Right atrium auricular region (tissue), 2 donors: ENCODE results near the gene ST6GALNAC2. TPM values are rescaled to one million over a fixed set of nuclear protein-coding genes. Genes with fewer than 3 reads are reported as not detected.
"Not testable (repeated sequence)": the region's sequence is repeated elsewhere in the genome, so short reads cannot be mapped to it uniquely, and the experiment has no call there.

Experiments
- DNase-seq: peaks from one replicate; pipeline ENCODE4 v3.0.0-alpha.2; 2019; ENCODE audit warnings: low spot score
- H3K27ac ChIP-seq, 2 donors: fragments of 200-600 bp; sonication (generic); 1 replicate in 1 of 2; 2 replicates in 1 of 2; pipeline ENCODE4 v1.5.1; 2016 to 2019
- H3K27me3 ChIP-seq, 2 donors: fragments of 200-600 bp; sonication (generic); one replicate each; pipeline versions ENCODE4 v1.5.1 to v1.6.0; 2017 to 2019
- H3K36me3 ChIP-seq: fragments of 200-600 bp; sonication (generic); one replicate; pipeline ENCODE4 v1.5.1; 2016
- H3K4me1 ChIP-seq, 2 donors: fragments of 200-600 bp; sonication (generic); one replicate each; pipeline versions ENCODE4 v1.5.1 to v1.6.0; 2017 to 2019
- H3K4me3 ChIP-seq, 2 donors: fragments of 200-600 bp; sonication (generic); 1 replicate in 1 of 2; 2 replicates in 1 of 2; pipeline ENCODE4 v1.5.1; 2017 to 2019; ENCODE audit warnings: mild to moderate bottlenecking in 1 of 2, moderate library complexity in 1 of 2
- H3K9me3 ChIP-seq, 2 donors: fragments of 200-600 bp; sonication (generic); one replicate each; pipeline ENCODE4 v1.5.1; 2019
- CTCF ChIP-seq, 2 donors: fragments of 200-600 bp; sonication (generic); IDR thresholded peaks; one replicate each; pipeline ENCODE4 v1.5.1; 2019; ENCODE audit warnings: antibody characterized with exemption in 2 of 2
- total RNA-seq, 2 donors: library from RNA; depleted of rRNA; stranded (reverse); fragments of >200 nt; gene quantifications; one replicate each; pipeline ENCODE4 v1.1.0, GENCODE V29; 2016

The ST6GALNAC2 gene
- total RNA-seq, 2 donors from 2014 or later: 4.5 to 6.4 TPM

GRCh38 chr17:76614912-76615617 is 29.4 kb upstream of the ST6GALNAC2 start:
- DNase-seq: no peak
- Histone ChIP-seq H3K4me1 (no peaks in the 10 kb centered on the region), H3K27me3 (no peaks in the 10 kb centered on the region), H3K9me3 (no peaks in the 10 kb centered on the region), H3K4me3 (no peak overlapping the region), H3K36me3 (no peaks in the 10 kb centered on the region), H3K27ac (no peak overlapping the region)
- TF ChIP-seq CTCF (IDR thresholded peaks at IDR 0.05): no peak

- H3K27me3 ChIP-seq, H3K9me3 ChIP-seq, H3K4me1 ChIP-seq, H3K36me3 ChIP-seq, H3K27ac ChIP-seq, H3K4me3 ChIP-seq, DNase-seq: not testable (repeated sequence)
Measured at GRCh38 chr17:76614064-76614759, 28.6 kb upstream of the ST6GALNAC2 start.

- Histone ChIP-seq H3K9me3 (no peaks in the 10 kb centered on the region), H3K27ac (no peak overlapping the region), H3K36me3 (no peaks in the 10 kb centered on the region), H3K4me3 (no peak overlapping the region), H3K27me3 (no peaks in the 10 kb centered on the region), H3K4me1 (no peaks in the 10 kb centered on the region)
- no peak for DNase-seq
- TF ChIP-seq CTCF (IDR thresholded peaks at IDR 0.05): no peak
Measured at GRCh38 chr17:76612977-76613851, 27.6 kb upstream of the ST6GALNAC2 start.

- Histone ChIP-seq H3K4me1 (no peaks in the 10 kb centered on the region), H3K4me3 (no peak overlapping the region), H3K9me3 (no peaks in the 10 kb centered on the region), H3K36me3 (no peaks in the 10 kb centered on the region), H3K27ac (no peak overlapping the region), H3K27me3 (no peaks in the 10 kb centered on the region)
- no peak for DNase-seq
- TF ChIP-seq CTCF (IDR thresholded peaks at IDR 0.05): no peak
Measured at GRCh38 chr17:76612465-76612864, 26.8 kb upstream of the ST6GALNAC2 start.

- no peak for DNase-seq
- no peak overlapping the region for H3K27ac ChIP-seq
- H3K4me3 ChIP-seq: no peak overlapping the region
- no peaks in the 10 kb centered on the region for H3K36me3 ChIP-seq
- H3K4me1 ChIP-seq: no peaks in the 10 kb centered on the region
- H3K9me3 ChIP-seq: no peaks in the 10 kb centered on the region
- no peaks in the 10 kb centered on the region for H3K27me3 ChIP-seq
- no peak for TF ChIP-seq CTCF (IDR thresholded peaks at IDR 0.05)
Measured at GRCh38 chr17:76611758-76612157, 26.1 kb upstream of the ST6GALNAC2 start.

GRCh38 chr17:76611080-76611749 is 25.6 kb upstream of the ST6GALNAC2 start:
- not testable (repeated sequence) for H3K4me1 ChIP-seq, DNase-seq, H3K27me3 ChIP-seq, H3K36me3 ChIP-seq, H3K27ac ChIP-seq, H3K4me3 ChIP-seq, H3K9me3 ChIP-seq

GRCh38 chr17:76606685-76607084 is 21.0 kb upstream of the ST6GALNAC2 start:
- H3K4me1 ChIP-seq, DNase-seq, H3K36me3 ChIP-seq, H3K27ac ChIP-seq, H3K9me3 ChIP-seq, H3K27me3 ChIP-seq, H3K4me3 ChIP-seq: not testable (repeated sequence)
